Measurements from ENCODE around the gene SPTBN2. TPM values are rescaled to one million over a fixed set of nuclear protein-coding genes. Genes with fewer than 3 reads are reported as not detected.

SPTBN2 gene
- total and polyA plus RNA-seq, 4 donors = 4.7 to 16.1 (median 11.3) TPM

GRCh38 chr11:66767666-66768065, 38.6 kb upstream of the SPTBN2 start:
- no peak for DNase-seq
- Histone ChIP-seq H3K9ac (ENCODE audit: insufficient read depth in 1 of 2, low read length in 2 of 2) (no peak overlapping the region), H3K4me3 (no peak overlapping the region), H3K36me3 (ENCODE audit: control insufficient read depth in 4 of 4, insufficient read depth in 4 of 4, low read length in 4 of 4) (peaks cover 0 to 2% (median 0%) of the 10 kb centered on the region in 4 donors), H3K9me3 (ENCODE audit: control insufficient read depth in 4 of 4, insufficient read depth in 3 of 4, low read length in 3 of 4) (no peaks in the 10 kb centered on the region), H3K27me3 (ENCODE audit: control insufficient read depth in 3 of 3, insufficient read depth in 3 of 3, low read length in 2 of 3) (no peaks in the 10 kb centered on the region), H3K27ac (ENCODE audit: low read depth in 1 of 2, low read length in 1 of 2) (no peak overlapping the region), H3K4me1 (ENCODE audit: control insufficient read depth in 5 of 5, insufficient read depth in 5 of 5, low read length in 5 of 5) (peaks cover 0 to 3% (median 0%) of the 10 kb centered on the region in 5 donors)
- no peak for TF ChIP-seq CTCF (IDR thresholded peaks at IDR 0.05; ENCODE audit: control extremely low read depth, extremely low read depth)
- 78 to 83% methylated on average over 1 of the region's 1 CpG for WGBS, 2 donors
- ATAC-seq (ENCODE audit: insufficient read depth, low FRiP score) = no peak

GRCh38 chr11:66766681-66767080, 37.7 kb upstream of the SPTBN2 start:
- TF ChIP-seq CTCF (IDR thresholded peaks at IDR 0.05; ENCODE audit: control extremely low read depth, extremely low read depth) = no peak
- no peaks in the 10 kb centered on the region for H3K27me3 ChIP-seq (ENCODE audit: control insufficient read depth in 3 of 3, insufficient read depth in 3 of 3, low read length in 2 of 3)
- WGBS, 2 donors = 72 to 82% methylated on average over 2 of the region's 2 CpGs
- no peak overlapping the region for H3K4me3 ChIP-seq
- no peaks in the 10 kb centered on the region for H3K9me3 ChIP-seq (ENCODE audit: control insufficient read depth in 4 of 4, insufficient read depth in 3 of 4, low read length in 3 of 4)
- no peak overlapping the region for H3K9ac ChIP-seq (ENCODE audit: insufficient read depth in 1 of 2, low read length in 2 of 2)
- H3K36me3 ChIP-seq (ENCODE audit: control insufficient read depth in 4 of 4, insufficient read depth in 4 of 4, low read length in 4 of 4) = peaks cover 0 to 2% (median 0%) of the 10 kb centered on the region in 4 donors
- H3K4me1 ChIP-seq (ENCODE audit: control insufficient read depth in 5 of 5, insufficient read depth in 5 of 5, low read length in 5 of 5) = peaks cover 0 to 3% (median 0%) of the 10 kb centered on the region in 5 donors
- DNase-seq = no peak
- H3K27ac ChIP-seq (ENCODE audit: low read depth in 1 of 2, low read length in 1 of 2) = no peak overlapping the region
- no peak for ATAC-seq (ENCODE audit: insufficient read depth, low FRiP score)

GRCh38 chr11:66762088-66762487, 33.1 kb upstream of the SPTBN2 start:
- Histone ChIP-seq H3K4me3 (no peak overlapping the region), H3K4me1 (ENCODE audit: control insufficient read depth in 5 of 5, insufficient read depth in 5 of 5, low read length in 5 of 5) (no peaks in the 10 kb centered on the region), H3K36me3 (ENCODE audit: control insufficient read depth in 4 of 4, insufficient read depth in 4 of 4, low read length in 4 of 4) (no peaks in the 10 kb centered on the region), H3K27ac (ENCODE audit: low read depth in 1 of 2, low read length in 1 of 2) (no peak overlapping the region), H3K27me3 (ENCODE audit: control insufficient read depth in 3 of 3, insufficient read depth in 3 of 3, low read length in 2 of 3) (no peaks in the 10 kb centered on the region), H3K9ac (ENCODE audit: insufficient read depth in 1 of 2, low read length in 2 of 2) (no peak overlapping the region), H3K9me3 (ENCODE audit: control insufficient read depth in 4 of 4, insufficient read depth in 3 of 4, low read length in 3 of 4) (no peaks in the 10 kb centered on the region)
- TF ChIP-seq CTCF (IDR thresholded peaks at IDR 0.05; ENCODE audit: control extremely low read depth, extremely low read depth) = no peak
- DNase-seq (no peak), ATAC-seq (ENCODE audit: insufficient read depth, low FRiP score) (no peak)
- WGBS, 2 donors = 96% methylated on average over 27 of the region's 27 CpGs

GRCh38 chr11:66752148-66752547, 23.1 kb upstream of the SPTBN2 start:
- Histone ChIP-seq H3K36me3 (ENCODE audit: control insufficient read depth in 4 of 4, insufficient read depth in 4 of 4, low read length in 4 of 4) (no peaks in the 10 kb centered on the region), H3K9me3 (ENCODE audit: control insufficient read depth in 4 of 4, insufficient read depth in 3 of 4, low read length in 3 of 4) (no peaks in the 10 kb centered on the region), H3K4me3 (no peak overlapping the region), H3K9ac (ENCODE audit: insufficient read depth in 1 of 2, low read length in 2 of 2) (no peak overlapping the region), H3K4me1 (ENCODE audit: control insufficient read depth in 5 of 5, insufficient read depth in 5 of 5, low read length in 5 of 5) (no peaks in the 10 kb centered on the region), H3K27ac (ENCODE audit: low read depth in 1 of 2, low read length in 1 of 2) (no peak overlapping the region), H3K27me3 (ENCODE audit: control insufficient read depth in 3 of 3, insufficient read depth in 3 of 3, low read length in 2 of 3) (no peaks in the 10 kb centered on the region)
- no peak for DNase-seq
- TF ChIP-seq CTCF (IDR thresholded peaks at IDR 0.05; ENCODE audit: control extremely low read depth, extremely low read depth) = no peak
- no peak for ATAC-seq (ENCODE audit: insufficient read depth, low FRiP score)
- 95% methylated on average over 4 of the region's 4 CpGs for WGBS, 2 donors

Measured in lung (tissue), 12 donors.